K562 (cell line): Measurements from ENCODE around the gene KTN1. TPM values are rescaled to one million over a fixed set of nuclear protein-coding genes. Genes with fewer than 3 reads are reported as not detected.

Source experiments
- ATAC-seq: fragments of 200-7000 bp; cut with Tn5 transposase; 3 replicates; pipeline ENCODE4 v1.9.1; 2020; ENCODE audit warnings: moderate library complexity
- BruUV-seq: library from RNA; stranded (reverse); fragments of 400-500 nt; replicated peaks from 2 replicates; lab custom pipeline; 2021; lab: Mats Ljungman, UMichigan
- CTCF ChIA-PET: fragments of 300-600 bp; formaldehyde crosslinking; extraction: SDS; loops from one replicate; lab custom pipeline; 2021; ENCODE audit warnings: low intra/inter-chr PET ratio; lab: Yijun Ruan, JAX
- POLR2A ChIA-PET: fragments of 300-600, 350-650 bp; sonication (Branson Sonifier 250); formaldehyde crosslinking; extraction: SDS; loops from one replicate; lab custom pipeline; 2021; ENCODE audit warnings: antibody characterized with exemption, inconsistent platforms; lab: Yijun Ruan, JAX
- DNase-seq, 4 experiments: peaks; one replicate each; pipeline versions ENCODE4 v3.0.0 to v3.0.0-alpha.2; 2011 to 2018; ENCODE audit warnings: low spot score in 3 of 4, mixed read lengths in 3 of 4; ENCODE audit errors: extremely low read depth in 1 of 4
- FAIRE-seq: peaks from 2 replicates; lab custom pipeline; 2011; peaks lifted over from hg19 to GRCh38; lab: Jason Lieb, UNC
- H2AFZ ChIP-seq: 2 replicates; pipeline ENCODE4 v1.6.0; 2011; ENCODE audit warnings: low read depth, low read length, control low read depth, inconsistent platforms
- H3K27ac ChIP-seq: fragments of 200-600 bp; 3 replicates; pipeline ENCODE4 v1.8.0; 2011; ENCODE audit warnings: low read depth, mild to moderate bottlenecking, control low read depth, inconsistent platforms, low read length, moderate library complexity, mixed read lengths; ENCODE audit errors: extremely low read depth
- H3K27me3 ChIP-seq, 2 experiments: fragments of 300-600 bp in 1 of 2; 2 replicates in 1 of 2; 3 replicates in 1 of 2; pipeline versions ENCODE4 v1.6.0 to v1.8.0; 2011; ENCODE audit warnings: inconsistent platforms in 2 of 2, low read length in 2 of 2, mild to moderate bottlenecking in 1 of 2, mixed read lengths in 1 of 2, moderate library complexity in 1 of 2; ENCODE audit not compliant: control insufficient read depth in 2 of 2, insufficient read depth in 2 of 2
- H3K36me3 ChIP-seq: fragments of 300-600 bp; 3 replicates; pipeline ENCODE4 v1.8.0; 2011; ENCODE audit warnings: mild to moderate bottlenecking, low read length, inconsistent platforms; ENCODE audit not compliant: control insufficient read depth, insufficient read depth
- H3K4me1 ChIP-seq, 2 experiments: fragments of 200-600 bp in 1 of 2; replicated peaks in 1 of 2; 2 replicates in 1 of 2; 3 replicates in 1 of 2; pipeline versions ENCODE4 v1.5.1 to v1.8.0; 2011; ENCODE audit warnings: inconsistent platforms in 2 of 2, low read length in 2 of 2, mild to moderate bottlenecking in 1 of 2, mixed read lengths in 1 of 2, moderate library complexity in 1 of 2; ENCODE audit not compliant: control insufficient read depth in 2 of 2, insufficient read depth in 2 of 2
- H3K4me2 ChIP-seq: 2 replicates; pipeline ENCODE4 v1.6.1; 2011; ENCODE audit warnings: low read length, control low read depth, inconsistent platforms, mixed read lengths; ENCODE audit not compliant: insufficient read depth
- H3K4me3 ChIP-seq: fragments of 200-600 bp; sonication (generic), shearing (Covaris generic); 2 replicates; pipeline ENCODE4 v1.5.1; 2016; ENCODE audit warnings: control low read depth, inconsistent platforms
- H3K79me2 ChIP-seq: fragments of 200-600 bp; 3 replicates; pipeline ENCODE4 v1.8.0; 2011; ENCODE audit warnings: low read length, inconsistent platforms; ENCODE audit not compliant: control insufficient read depth, insufficient read depth
- H3K9ac ChIP-seq, 2 experiments: 2 replicates each; pipeline versions ENCODE4 v1.6.0 to v1.6.1; 2011; ENCODE audit warnings: low read depth in 2 of 2, low read length in 2 of 2, control low read depth in 1 of 2, inconsistent platforms in 1 of 2, mild to moderate bottlenecking in 1 of 2, mixed read lengths in 1 of 2; ENCODE audit not compliant: insufficient read depth in 1 of 2
- H3K9me1 ChIP-seq: one replicate; pipeline ENCODE4 v1.6.0; 2011; ENCODE audit warnings: inconsistent platforms, mild to moderate bottlenecking, low read length, moderate library complexity; ENCODE audit not compliant: control insufficient read depth, insufficient read depth
- H3K9me3 ChIP-seq: replicated peaks from 2 replicates; pipeline ENCODE4 v1.5.1; 2011; ENCODE audit warnings: low read depth, low read length, inconsistent platforms; ENCODE audit not compliant: control insufficient read depth, insufficient read depth
- H4K20me1 ChIP-seq: replicated peaks from 2 replicates; pipeline ENCODE4 v1.6.1; 2011; ENCODE audit warnings: low read length, inconsistent platforms, mixed read lengths; ENCODE audit not compliant: control insufficient read depth, insufficient read depth
- EGR1 ChIP-seq: fragments of 450-650 bp; conservative IDR thresholded peaks from 2 replicates; pipeline ENCODE4 v1.6.1; 2017; ENCODE audit warnings: mild to moderate bottlenecking
- MTA2 ChIP-seq: fragments of 450-650 bp; IDR thresholded peaks from 2 replicates; pipeline ENCODE4 v1.6.1; 2016; ENCODE audit warnings: low read depth
- WGBS: fragments of 100-300 bp; shearing (Covaris generic); methylation state at CpG from one replicate; pipeline ENCODE4 v1.1.6; 2016; ENCODE audit warnings: low coverage, mixed read lengths; ENCODE audit not compliant: insufficient coverage; ENCODE audit errors: missing lambda C conversion rate; 5-methylcytosine and 5-hydroxymethylcytosine counted together
- in situ Hi-C: fragments of 300-500 bp; cut with MboI; formaldehyde crosslinking; loops from 4 replicates; pipeline ENCODE4 v1.15.0; 2018; ENCODE audit warnings: inconsistent platforms, mixed read lengths
- intact Hi-C: fragments of 100-400 bp; cut with micrococcal nuclease; formaldehyde crosslinking; loops from 2 replicates; pipeline ENCODE4 v1.14.2; 2022
- polyA plus RNA-seq, 8 experiments: library from polyadenylated mRNA; depleted of rRNA in 4 of 8; stranded (reverse) in 5 of 8; unstranded in 3 of 8; fragments of >200 nt; fragmentation: Nextera tagmentation in 2 of 8; fragmentation: Illumina TruSeq in 1 of 8; extraction: Ambion mirVana in 2 of 8; extraction: Trizol in 1 of 8; gene quantifications; 2 replicates each; pipeline versions ENCODE4 v1.2.1 to v1.2.3, GENCODE V29; 2011 to 2014; ENCODE audit warnings: inconsistent platforms in 1 of 8, missing spikeins in 1 of 8
- total RNA-seq, 7 experiments: library from RNA; depleted of rRNA in 6 of 7; stranded (reverse); fragments of >200 nt in 6 of 7; fragmentation: Illumina TruSeq in 2 of 7; extraction: Trizol in 2 of 7; gene quantifications; 2 replicates each; pipeline versions ENCODE4 v1.2.1 to v1.2.3, GENCODE V29; 2011 to 2021; ENCODE audit warnings: low replicate concordance in 1 of 7
- TF ChIP-seq, protein P1 (sequence below): fragments of 450-650 bp; formaldehyde crosslinking; IDR thresholded peaks from 2 replicates; pipeline ENCODE4 v1.4.0; 2022; ENCODE audit warnings: missing genetic modification characterization
- TF ChIP-seq, protein P2 (sequence below): fragments of 450-650 bp; conservative IDR thresholded peaks from 2 replicates; pipeline ENCODE4 v1.6.1; 2016; ENCODE audit warnings: missing genetic modification characterization, low read depth, mild to moderate bottlenecking, missing compliant biosample characterization, moderate library complexity

KTN1 gene
- total and polyA plus RNA-seq, 9 of the 15 experiments (the other 6 are each of a cell fraction or from before 2014, with no cell fraction given), result 34.8 to 120 (median 63.6) TPM

DNA sequence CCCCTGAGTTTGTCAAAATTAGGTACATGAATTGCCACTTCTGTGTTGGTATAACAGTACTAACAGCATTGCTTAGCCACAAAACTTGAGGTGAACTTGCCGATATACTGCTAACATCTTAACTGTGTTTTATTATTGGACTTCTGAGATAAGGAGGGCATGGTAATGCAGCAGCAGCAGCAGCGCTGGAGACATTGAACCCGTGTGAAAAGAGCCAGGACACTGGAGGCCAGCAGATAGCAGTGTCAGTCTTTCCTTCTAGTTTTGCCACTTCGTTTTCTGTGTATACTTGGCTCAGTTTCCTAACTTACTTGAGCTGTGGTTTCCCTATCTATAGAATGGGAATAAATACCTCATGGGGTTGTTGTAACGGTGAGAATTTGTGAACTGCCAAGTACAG lies 82.7 kb downstream of the KTN1 start (continued):
- TF ChIP-seq, protein P1, sequence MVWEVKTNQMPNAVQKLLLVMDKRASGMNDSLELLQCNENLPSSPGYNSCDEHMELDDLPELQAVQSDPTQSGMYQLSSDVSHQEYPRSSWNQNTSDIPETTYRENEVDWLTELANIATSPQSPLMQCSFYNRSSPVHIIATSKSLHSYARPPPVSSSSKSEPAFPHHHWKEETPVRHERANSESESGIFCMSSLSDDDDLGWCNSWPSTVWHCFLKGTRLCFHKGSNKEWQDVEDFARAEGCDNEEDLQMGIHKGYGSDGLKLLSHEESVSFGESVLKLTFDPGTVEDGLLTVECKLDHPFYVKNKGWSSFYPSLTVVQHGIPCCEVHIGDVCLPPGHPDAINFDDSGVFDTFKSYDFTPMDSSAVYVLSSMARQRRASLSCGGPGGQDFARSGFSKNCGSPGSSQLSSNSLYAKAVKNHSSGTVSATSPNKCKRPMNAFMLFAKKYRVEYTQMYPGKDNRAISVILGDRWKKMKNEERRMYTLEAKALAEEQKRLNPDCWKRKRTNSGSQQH (CRISPR knock-in tag), result no peak
- TF ChIP-seq EGR1, result no peak
- TF ChIP-seq, protein P2, sequence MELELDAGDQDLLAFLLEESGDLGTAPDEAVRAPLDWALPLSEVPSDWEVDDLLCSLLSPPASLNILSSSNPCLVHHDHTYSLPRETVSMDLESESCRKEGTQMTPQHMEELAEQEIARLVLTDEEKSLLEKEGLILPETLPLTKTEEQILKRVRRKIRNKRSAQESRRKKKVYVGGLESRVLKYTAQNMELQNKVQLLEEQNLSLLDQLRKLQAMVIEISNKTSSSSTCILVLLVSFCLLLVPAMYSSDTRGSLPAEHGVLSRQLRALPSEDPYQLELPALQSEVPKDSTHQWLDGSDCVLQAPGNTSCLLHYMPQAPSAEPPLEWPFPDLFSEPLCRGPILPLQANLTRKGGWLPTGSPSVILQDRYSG, result no peak

DNA sequence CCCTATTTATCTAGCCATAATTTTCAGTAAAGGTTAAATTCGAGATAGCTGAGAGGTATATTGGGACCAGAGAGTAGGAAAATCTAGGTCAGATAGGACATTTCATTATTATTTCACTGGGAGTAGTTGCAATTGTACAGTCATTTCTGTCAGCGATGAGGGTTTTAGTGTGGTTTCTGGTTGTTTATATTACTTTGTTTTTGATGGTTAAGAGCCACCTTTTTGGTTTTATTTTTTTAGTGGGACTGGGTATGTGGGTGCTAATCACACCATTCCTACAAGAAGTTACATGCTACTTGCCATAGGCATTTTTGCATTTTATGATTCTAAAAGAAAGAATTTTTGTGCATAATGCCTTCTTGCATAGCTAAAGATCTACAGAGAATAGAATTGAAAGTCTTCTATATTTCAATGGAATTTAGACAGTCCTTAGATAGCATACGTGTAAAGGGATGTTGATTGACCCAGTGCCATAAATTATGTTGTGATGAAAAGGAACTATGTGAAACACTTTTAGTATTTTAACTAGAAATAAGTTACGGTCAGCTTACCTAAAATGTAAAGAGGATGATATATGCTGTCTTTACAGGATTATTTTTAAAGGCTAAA lies 85.2 kb downstream of the KTN1 start:
- H2AFZ ChIP-seq, result no peak overlapping the region
- H3K9me1 ChIP-seq, result no peaks in the 10 kb centered on the region
- no peaks in the 10 kb centered on the region for H3K27me3 ChIP-seq
- BruUV-seq, result no TSS peak
- H3K79me2 ChIP-seq, result no peaks in the 10 kb centered on the region
- no peaks in the 10 kb centered on the region for H3K4me1 ChIP-seq
- no peak for TF ChIP-seq MTA2
- intact Hi-C loops (no loop called here), in situ Hi-C loops (no loop called here)
- DNase-seq, result no peak
- H3K27ac ChIP-seq, result no peak overlapping the region
- no peak overlapping the region for H3K4me3 ChIP-seq
- WGBS, result 86% methylated on average over 4 of the region's 4 CpGs
- H4K20me1 ChIP-seq, result no peaks in the 10 kb centered on the region
- ATAC-seq, result no peak
- no peak for FAIRE-seq
- no peak overlapping the region for H3K4me2 ChIP-seq
- H3K36me3 ChIP-seq, result peaks cover 30% of the 10 kb centered on the region; the same call in 2 of the 3 replicates
- ChIA-PET CTCF (no interaction called here), POLR2A (no interaction called here)
- no peaks in the 10 kb centered on the region for H3K9me3 ChIP-seq
- H3K9ac ChIP-seq, result no peak overlapping the region
